HG03439 (cell line): ENCODE results near the gene PCGF3.
"Not testable (repeated sequence)": the region's sequence is repeated elsewhere in the genome, so short reads cannot be mapped to it uniquely, and the experiment has no call there.

ENCODE experiments used
- ATAC-seq: cut with Tn5 transposase; IDR thresholded peaks from one replicate; pipeline ENCODE4 v1.9.1; 2021; ENCODE audit warnings: mild to moderate bottlenecking, moderate library complexity; ENCODE audit not compliant: unreplicated experiment

PCGF3 gene

GRCh38 chr4:667545-667925 lies 38.1 kb upstream of the PCGF3 start:
- ATAC-seq, result no peak

GRCh38 chr4:668219-668618 lies 37.4 kb upstream of the PCGF3 start:
- ATAC-seq, result not testable (repeated sequence)

GRCh38 chr4:669806-670559 lies 35.6 kb upstream of the PCGF3 start:
- ATAC-seq, result not testable (repeated sequence)

- no peak for ATAC-seq
These were observed 33.9 kb upstream of the PCGF3 start for GRCh38 chr4:671769-672168.

GRCh38 chr4:673349-674091 lies 32.1 kb upstream of the PCGF3 start:
- ATAC-seq, result no peak

GRCh38 chr4:674172-675035 lies 31.2 kb upstream of the PCGF3 start, which contains the start of the genes ATP5ME and MYL5:
Gene ATP5ME (minus strand): TSS chr4:674276. CDS start chr4:674247, 29 bp downstream.
Gene MYL5 (plus strand): TSS chr4:674542. CDS start chr4:678027, 3,485 bp downstream.
- peak; percentile 78 for ATAC-seq

- peak; percentile 1 for ATAC-seq
These were observed 30.4 kb upstream of the PCGF3 start for GRCh38 chr4:675036-675882.

- ATAC-seq, result no peak
These were observed 29.4 kb upstream of the PCGF3 start for GRCh38 chr4:675980-676870.

GRCh38 chr4:676871-677235 lies 28.8 kb upstream of the PCGF3 start:
- no peak for ATAC-seq

- no peak for ATAC-seq
These were observed 28.0 kb upstream of the PCGF3 start for GRCh38 chr4:677431-678293.

- ATAC-seq, result no peak
These were observed 27.1 kb upstream of the PCGF3 start for GRCh38 chr4:678331-679103.

GRCh38 chr4:679104-679481 lies 26.5 kb upstream of the PCGF3 start:
- ATAC-seq, result no peak

GRCh38 chr4:679629-680028 lies 26.0 kb upstream of the PCGF3 start:
- ATAC-seq, result no peak

GRCh38 chr4:680091-680490 lies 25.5 kb upstream of the PCGF3 start:
- ATAC-seq, result no peak

GRCh38 chr4:680551-680927 lies 25.1 kb upstream of the PCGF3 start:
- no peak for ATAC-seq

GRCh38 chr4:680928-681645 lies 24.5 kb upstream of the PCGF3 start:
- no peak for ATAC-seq
